Transverse colon (tissue), 4 donors: ENCODE measurements around the gene PTPN3.

ENCODE experiments used
- CTCF ChIP-seq, 5 experiments: fragments of 200-600 bp in 3 of 5; fragments of 450-650 bp in 2 of 5; sonication (generic) in 3 of 5; IDR thresholded peaks; 1 replicate in 2 of 5; 2 replicates in 3 of 5; pipeline ENCODE4 v1.5.1; 2016 to 2017; ENCODE audit warnings: antibody characterized with exemption in 5 of 5, inconsistent platforms in 3 of 5, mild to moderate bottlenecking in 2 of 5, moderate library complexity in 1 of 5
- POLR2AphosphoS5 ChIP-seq, 3 donors: sonication (generic); formaldehyde crosslinking; IDR thresholded peaks; one replicate each; pipeline ENCODE4 v1.6.1; 2016; ENCODE audit warnings: antibody characterized with exemption in 3 of 3

GRCh38 chr9:109449036-109449798 lies 48.9 kb downstream of the PTPN3 start:
- TF ChIP-seq CTCF (IDR thresholded peaks at IDR 0.05) (no peak), POLR2AphosphoS5 (IDR thresholded peaks at IDR 0.05) (no peak)
